CD4-positive, alpha-beta T cell (primary cell): ENCODE data around the gene MYL12B. TPM values are rescaled to one million over a fixed set of nuclear protein-coding genes. Genes with fewer than 3 reads are reported as not detected.

ENCODE experiments used
- ATAC-seq: fragments of 200-7000 bp; cut with Tn5 transposase; one replicate; pipeline ENCODE4 v1.10.0; 2022; ENCODE audit warnings: mild to moderate bottlenecking; ENCODE audit not compliant: poor library complexity
- CTCF ChIA-PET: fragments of 350-600 bp; sonication (Branson Sonifier 250); formaldehyde crosslinking; loops from one replicate; lab custom pipeline; 2021; ENCODE audit warnings: antibody characterized with exemption, inconsistent platforms; lab: Charles Lee
- POLR2A ChIA-PET: fragments of 350-600 bp; sonication (Branson Sonifier 250); formaldehyde crosslinking; loops from one replicate; lab custom pipeline; 2021; ENCODE audit warnings: antibody characterized with exemption, inconsistent platforms; lab: Charles Lee
- DNase-seq, 14 experiments: peaks; one replicate each; pipeline ENCODE4 v3.0.0-alpha.2; 2013 to 2020; ENCODE audit warnings: mixed read lengths in 2 of 14
- H3K27ac ChIP-seq, 2 donors: one replicate each; pipeline versions ENCODE4 v1.5.1 to v1.7.0; 2013; ENCODE audit warnings: low read length in 2 of 2, low read depth in 1 of 2, mild to moderate bottlenecking in 1 of 2
- H3K27me3 ChIP-seq, 2 experiments: 1 replicate in 1 of 2; 2 replicates in 1 of 2; pipeline versions ENCODE4 v1.6.1 to v1.7.0; 2013; ENCODE audit warnings: low read length in 2 of 2, control low read depth in 1 of 2, mild to moderate bottlenecking in 1 of 2, moderate library complexity in 1 of 2; ENCODE audit not compliant: insufficient read depth in 2 of 2, control insufficient read depth in 1 of 2
- H3K36me3 ChIP-seq: one replicate; pipeline ENCODE4 v1.6.1; 2013; ENCODE audit warnings: low read length, control low read depth; ENCODE audit not compliant: insufficient read depth
- H3K4me1 ChIP-seq: one replicate; pipeline ENCODE4 v1.6.1; 2013; ENCODE audit warnings: low read length, control low read depth; ENCODE audit not compliant: insufficient read depth
- H3K4me3 ChIP-seq: one replicate; pipeline ENCODE4 v1.5.1; 2013; ENCODE audit warnings: mild to moderate bottlenecking, low read length, moderate library complexity
- H3K9me3 ChIP-seq, 2 experiments: 1 replicate in 1 of 2; 2 replicates in 1 of 2; pipeline versions ENCODE4 v1.6.1 to v1.7.0; 2013; ENCODE audit warnings: low read length in 2 of 2, mild to moderate bottlenecking in 2 of 2, control low read depth in 1 of 2, moderate library complexity in 1 of 2; ENCODE audit not compliant: control insufficient read depth in 1 of 2, insufficient read depth in 1 of 2
- H3K27ac Mint-ChIP-seq: one replicate; pipeline ENCODE4 v1.8.0; 2020; ENCODE audit warnings: mixed read lengths
- H3K27me3 Mint-ChIP-seq: one replicate; pipeline ENCODE4 v1.8.0; 2021; ENCODE audit warnings: mixed read lengths
- H3K36me3 Mint-ChIP-seq: one replicate; pipeline ENCODE4 v1.8.0; 2021; ENCODE audit warnings: low read depth, mixed read lengths
- H3K4me1 Mint-ChIP-seq: one replicate; pipeline ENCODE4 v1.8.0; 2021; ENCODE audit warnings: low read depth, mixed read lengths
- H3K4me3 Mint-ChIP-seq: one replicate; pipeline ENCODE4 v1.8.0; 2020; ENCODE audit warnings: mild to moderate bottlenecking, mixed read lengths
- H3K9me3 Mint-ChIP-seq: one replicate; pipeline ENCODE4 v1.8.0; 2020; ENCODE audit warnings: mixed read lengths
- intact Hi-C, 2 experiments: fragments of 100-400 bp; cut with DNase I in 1 of 2; cut with micrococcal nuclease in 1 of 2; formaldehyde crosslinking; loops; one replicate each; pipeline versions ENCODE4 v1.15.1 to v1.9.0; 2023 to 2025; cut with DNase I, micrococcal nuclease
- total RNA-seq, 174 experiments: library from RNA in 2 of 174; stranded (reverse) in 2 of 174; gene quantifications; one replicate each; pipeline ENCODE4 v1.2.3 and lab custom pipeline; 2021 to 2026
- TF ChIP-seq, protein P1 (sequence below): fragments of 200-600 bp; IDR thresholded peaks from one replicate; pipeline ENCODE4 v1.8.0; 2022; ENCODE audit warnings: antibody characterized with exemption, mild to moderate bottlenecking

The MYL12B gene
- total RNA-seq, 2 experiments from 2014 or later: 128 to 133 TPM

- H3K36me3 Mint-ChIP-seq: peaks cover 43% of the 10 kb centered on the region
- intact Hi-C loops: loop anchor here (5.0 kb wide), 5 partner anchors 173 to 788 kb away; partner anchors contain the start of gene TGIF1 (in 1 of the 2)
- no peak overlapping the region for H3K4me3 Mint-ChIP-seq
- no peaks in the 10 kb centered on the region for H3K27me3 Mint-ChIP-seq
- ChIA-PET CTCF (interaction anchor here (1.1 to 2.2 kb wide), 7 partner anchors 9 to 386 kb away, joined by 3 to 10 read pairs (median 3); no protein-coding TSS in a partner anchor), POLR2A (interaction anchor here (1.1 to 1.2 kb wide), 3 partner anchors 169 to 315 kb away, joined by 3 to 4 read pairs (median 3); no protein-coding TSS in a partner anchor)
- H3K27ac Mint-ChIP-seq: peak overlapping the region; percentile 33
- ATAC-seq (no peak), DNase-seq (no peak)
- no peak overlapping the region for H3K27ac ChIP-seq
- H3K27me3 ChIP-seq: no peaks in the 10 kb centered on the region
- TF ChIP-seq, protein P1, sequence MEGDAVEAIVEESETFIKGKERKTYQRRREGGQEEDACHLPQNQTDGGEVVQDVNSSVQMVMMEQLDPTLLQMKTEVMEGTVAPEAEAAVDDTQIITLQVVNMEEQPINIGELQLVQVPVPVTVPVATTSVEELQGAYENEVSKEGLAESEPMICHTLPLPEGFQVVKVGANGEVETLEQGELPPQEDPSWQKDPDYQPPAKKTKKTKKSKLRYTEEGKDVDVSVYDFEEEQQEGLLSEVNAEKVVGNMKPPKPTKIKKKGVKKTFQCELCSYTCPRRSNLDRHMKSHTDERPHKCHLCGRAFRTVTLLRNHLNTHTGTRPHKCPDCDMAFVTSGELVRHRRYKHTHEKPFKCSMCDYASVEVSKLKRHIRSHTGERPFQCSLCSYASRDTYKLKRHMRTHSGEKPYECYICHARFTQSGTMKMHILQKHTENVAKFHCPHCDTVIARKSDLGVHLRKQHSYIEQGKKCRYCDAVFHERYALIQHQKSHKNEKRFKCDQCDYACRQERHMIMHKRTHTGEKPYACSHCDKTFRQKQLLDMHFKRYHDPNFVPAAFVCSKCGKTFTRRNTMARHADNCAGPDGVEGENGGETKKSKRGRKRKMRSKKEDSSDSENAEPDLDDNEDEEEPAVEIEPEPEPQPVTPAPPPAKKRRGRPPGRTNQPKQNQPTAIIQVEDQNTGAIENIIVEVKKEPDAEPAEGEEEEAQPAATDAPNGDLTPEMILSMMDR: no peak
- no peaks in the 10 kb centered on the region for H3K9me3 Mint-ChIP-seq
- no peaks in the 10 kb centered on the region for H3K9me3 ChIP-seq
- H3K4me1 ChIP-seq: no peaks in the 10 kb centered on the region
- H3K36me3 ChIP-seq: peaks cover 42% of the 10 kb centered on the region
- H3K4me1 Mint-ChIP-seq: no peaks in the 10 kb centered on the region
- H3K4me3 ChIP-seq: no peak overlapping the region
Observed at GRCh38 chr18:3279201-3280185, 17.6 kb downstream of the MYL12B start.

DNA sequence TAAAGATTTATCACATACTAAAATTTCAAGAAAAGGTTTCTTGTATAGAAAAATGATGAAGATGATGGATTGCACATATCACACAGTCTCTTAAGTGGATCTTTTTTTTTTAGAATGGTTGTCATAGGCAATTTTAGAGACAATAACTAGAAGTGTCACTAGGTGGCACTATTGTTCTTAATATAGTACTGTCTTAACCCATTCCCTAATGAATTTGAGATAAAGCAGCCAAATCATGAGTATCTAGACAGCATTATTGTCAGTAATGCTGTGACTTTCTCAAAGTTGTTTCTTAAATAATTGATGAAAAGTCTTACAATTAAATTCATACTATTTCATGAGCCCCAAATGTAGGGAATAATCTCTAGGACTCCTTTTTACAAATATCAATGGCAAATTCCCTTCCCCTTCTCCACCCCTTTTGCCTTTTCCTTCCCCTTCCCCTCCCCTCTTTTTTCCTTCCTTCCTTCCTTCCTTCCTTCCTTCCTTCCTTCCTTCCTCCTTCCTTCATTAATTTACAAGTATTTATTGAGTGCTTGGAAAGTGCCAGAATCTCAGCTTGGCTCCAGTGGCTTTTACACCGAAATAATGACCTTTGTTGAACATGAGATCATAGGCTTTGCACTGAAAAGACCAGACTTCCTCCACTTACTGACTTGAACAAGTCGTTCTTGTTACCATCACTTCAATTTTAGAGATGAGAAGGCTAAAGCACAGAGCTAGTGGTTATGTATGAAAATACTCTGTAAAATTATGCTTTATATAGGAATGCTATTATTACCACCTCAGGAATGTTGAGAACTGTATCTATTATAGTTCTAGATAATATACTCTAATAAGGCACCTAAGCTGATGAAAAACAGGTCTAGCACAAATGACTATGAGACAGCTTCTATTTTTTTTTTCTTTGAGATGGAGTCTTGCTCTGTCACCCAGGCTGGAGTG, 19.8 kb downstream of the MYL12B start:
- ChIA-PET POLR2A (interaction anchor here (1.4 kb wide), 1 partner anchor 383 kb away, joined by 4 read pairs; no protein-coding TSS in a partner anchor), CTCF (interaction anchor here (0.9 to 1.7 kb wide), 4 partner anchors 16 to 387 kb away, joined by 3 to 8 read pairs (median 4); no protein-coding TSS in a partner anchor)
- H3K27ac Mint-ChIP-seq: no peak overlapping the region
- no peak overlapping the region for H3K4me3 Mint-ChIP-seq
- no peaks in the 10 kb centered on the region for H3K4me1 ChIP-seq
- H3K4me3 ChIP-seq: no peak overlapping the region
- H3K36me3 ChIP-seq: peaks cover 20% of the 10 kb centered on the region
- no peaks in the 10 kb centered on the region for H3K27me3 ChIP-seq
- TF ChIP-seq, protein P1: peak; percentile 82
- no peaks in the 10 kb centered on the region for H3K9me3 ChIP-seq
- no peak overlapping the region for H3K27ac ChIP-seq
- DNase-seq (peak in 3 of 14 experiments; percentile 79 to 83 (median 83)), ATAC-seq (peak; percentile 87)
- no peaks in the 10 kb centered on the region for H3K9me3 Mint-ChIP-seq
- H3K27me3 Mint-ChIP-seq: no peaks in the 10 kb centered on the region
- H3K4me1 Mint-ChIP-seq: no peaks in the 10 kb centered on the region
- H3K36me3 Mint-ChIP-seq: peaks cover 22% of the 10 kb centered on the region
- intact Hi-C loops: loop anchor here (1.0 to 5.0 kb wide), 9 partner anchors 15 to 786 kb away; partner anchors contain the start of gene TGIF1 (in 1 of the 2)
